GM21423 (cell line): ENCODE measurements around the gene KRT1.
"Not testable (repeated sequence)": the region's sequence is repeated elsewhere in the genome, so short reads cannot be mapped to it uniquely, and the experiment has no call there.

Experiments
- ATAC-seq: cut with Tn5 transposase; IDR thresholded peaks from one replicate; pipeline ENCODE4 v1.9.1; 2021; ENCODE audit warnings: mild to moderate bottlenecking, moderate library complexity; ENCODE audit not compliant: unreplicated experiment

KRT1 gene

GRCh38 chr12:52683575-52684300 lies 3.5 kb upstream of the KRT1 start:
- no peak for ATAC-seq

DNA sequence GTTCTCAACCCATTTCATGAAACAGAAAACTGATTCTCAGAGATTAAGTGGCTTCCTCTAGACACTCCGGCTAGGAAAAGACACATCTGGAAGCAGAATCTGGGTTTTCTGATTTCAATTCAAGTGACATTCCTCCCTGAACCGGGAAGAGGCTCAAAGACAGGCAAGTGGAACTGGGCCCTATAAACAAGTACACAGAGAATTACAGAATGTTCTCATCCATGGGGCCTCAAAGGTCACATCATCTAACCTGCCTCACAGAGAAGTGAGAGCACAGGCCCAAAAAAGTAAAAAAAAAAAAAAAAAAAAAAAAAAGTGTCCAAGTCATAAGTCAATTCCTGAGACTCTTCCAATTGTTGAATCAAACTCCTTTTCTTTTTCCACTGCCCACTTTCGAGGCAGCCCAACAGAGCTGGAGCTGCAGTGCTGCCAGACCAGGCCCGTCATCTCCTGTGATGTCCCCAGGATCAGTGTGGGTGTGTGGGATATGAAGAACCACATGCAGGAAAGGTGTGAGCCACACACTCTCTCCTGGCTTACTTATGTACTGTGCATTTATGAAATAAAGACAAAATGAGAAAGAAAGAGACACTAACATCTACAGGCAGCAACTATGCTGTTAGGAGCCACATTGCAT lies 2.8 kb upstream of the KRT1 start:
- no peak for ATAC-seq

GRCh38 chr12:52682381-52682660 lies 2.1 kb upstream of the KRT1 start:
- no peak for ATAC-seq

GRCh38 chr12:52681526-52682380 lies 1.5 kb upstream of the KRT1 start:
- ATAC-seq = no peak

DNA sequence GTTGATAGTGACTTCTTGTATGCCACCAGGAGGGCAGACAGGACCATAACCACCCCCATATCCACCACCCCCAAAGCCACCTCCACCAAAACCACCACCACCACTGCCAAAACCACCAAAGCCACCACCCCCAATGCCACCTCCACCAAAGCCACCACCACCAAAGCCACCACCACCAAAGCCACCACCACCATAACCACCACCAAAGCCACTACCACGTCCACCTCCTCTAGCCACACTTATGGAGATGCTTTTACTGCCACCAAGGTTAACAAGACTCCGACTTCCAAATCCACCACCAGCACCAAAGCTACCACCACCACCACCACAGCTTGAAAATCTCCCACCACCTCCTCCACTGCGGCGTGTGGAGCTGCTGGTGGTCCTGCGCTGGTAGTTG lies 332 bp downstream of the KRT1 start:
- ATAC-seq = no peak

- no peak for ATAC-seq
Measured at GRCh38 chr12:52677671-52678070, 2.5 kb downstream of the KRT1 start.

- ATAC-seq = no peak
Measured at GRCh38 chr12:52677126-52677525, 3.1 kb downstream of the KRT1 start.

- ATAC-seq = no peak
Measured at GRCh38 chr12:52676163-52676562, 4.0 kb downstream of the KRT1 start.

GRCh38 chr12:52675301-52675701 lies 4.9 kb downstream of the KRT1 start:
- ATAC-seq = no peak

DNA sequence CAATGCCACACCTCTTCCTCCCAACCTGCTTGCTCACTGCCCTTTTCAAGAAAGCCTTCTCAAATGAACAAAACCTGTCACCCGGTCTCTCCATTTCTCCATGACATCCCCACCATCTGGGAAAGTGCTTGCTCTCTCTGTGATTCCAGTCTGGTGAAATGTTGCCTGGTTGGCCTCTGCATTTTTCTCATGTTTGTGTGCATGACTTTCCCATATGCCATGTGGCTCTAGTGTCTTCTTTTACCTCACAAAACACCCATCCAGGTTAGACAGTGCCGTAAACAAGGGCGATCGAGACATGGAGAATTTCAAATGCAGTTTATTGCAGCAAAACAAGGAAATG lies 5.8 kb downstream of the KRT1 start:
- ATAC-seq = no peak

GRCh38 chr12:52673713-52674432 lies 6.3 kb downstream of the KRT1 start:
- ATAC-seq = no peak

DNA sequence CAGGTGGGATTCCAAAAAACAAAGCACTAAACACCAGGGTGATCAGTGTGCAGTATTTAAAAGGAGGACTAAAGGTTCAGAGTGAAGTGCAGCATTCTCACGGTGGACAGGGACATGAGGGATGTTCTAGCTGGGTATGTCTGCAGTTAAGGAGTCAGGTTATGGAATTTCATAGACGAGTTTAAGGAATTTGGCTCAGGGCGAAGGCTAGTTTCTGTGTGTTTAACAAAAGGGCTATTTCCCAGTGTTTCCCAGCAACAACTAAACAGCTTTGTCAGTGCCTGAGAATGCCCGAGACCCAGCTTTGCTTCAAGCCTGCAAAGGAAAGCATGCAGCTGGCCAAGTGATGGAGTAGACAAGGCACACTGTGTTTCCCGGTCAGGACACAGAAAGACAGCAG lies 7.0 kb downstream of the KRT1 start:
- ATAC-seq = no peak

DNA sequence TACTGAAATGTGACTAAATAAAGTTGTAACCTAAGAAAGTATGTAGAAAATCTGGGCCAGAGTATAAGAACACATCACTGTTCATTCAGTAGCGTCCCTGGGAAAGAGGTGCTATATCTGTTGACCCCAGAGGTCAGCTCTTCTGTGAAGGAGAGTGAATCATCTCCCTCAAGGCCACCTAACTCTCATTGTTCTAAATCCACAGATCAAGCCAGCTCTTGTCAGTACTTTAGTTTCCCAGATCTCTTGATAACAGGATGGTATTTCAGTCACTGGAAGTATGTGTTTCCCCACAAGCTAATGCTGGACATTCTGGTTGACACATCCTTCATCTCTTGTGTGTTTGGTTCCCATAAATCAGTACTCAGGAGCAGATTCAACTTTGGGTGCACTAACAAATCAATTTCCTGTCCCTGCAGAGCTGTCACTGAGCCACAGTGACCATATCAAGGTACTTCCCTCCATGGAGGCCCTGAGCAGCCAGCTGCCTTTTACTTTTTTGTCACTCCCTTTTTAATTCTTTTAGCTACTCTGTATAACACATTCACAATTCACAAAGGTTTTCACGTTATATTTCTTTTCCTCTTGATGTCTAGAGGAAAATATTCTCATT lies 7.8 kb downstream of the KRT1 start:
- no peak for ATAC-seq

- ATAC-seq = no peak
Measured at GRCh38 chr12:52670961-52671360, 9.2 kb downstream of the KRT1 start.

DNA sequence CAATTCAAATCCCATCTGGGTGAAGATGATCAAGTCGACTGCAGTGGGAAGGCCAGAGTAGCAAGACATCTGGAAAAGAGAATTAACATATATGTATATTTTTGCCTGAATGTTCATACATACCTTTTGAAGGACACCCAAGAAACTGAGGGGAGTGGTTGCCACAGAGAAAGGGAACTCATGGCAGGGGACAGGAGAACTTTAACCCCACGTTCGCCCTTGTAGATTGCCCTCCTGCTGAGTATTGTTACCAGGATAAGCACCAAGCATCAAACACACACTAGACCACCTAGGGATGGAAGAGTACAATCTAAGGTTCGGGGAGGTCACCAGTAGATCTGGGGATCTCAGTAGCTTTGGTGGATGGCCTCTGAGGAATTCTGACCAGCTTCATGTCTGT lies 9.7 kb downstream of the KRT1 start:
- no peak for ATAC-seq

GRCh38 chr12:52669941-52670340 lies 10.3 kb downstream of the KRT1 start:
- not testable (repeated sequence) for ATAC-seq

GRCh38 chr12:52669426-52669825 lies 10.8 kb downstream of the KRT1 start:
- ATAC-seq = no peak

- no peak for ATAC-seq
Measured at GRCh38 chr12:52667931-52668330, 12.3 kb downstream of the KRT1 start.

GRCh38 chr12:52667509-52667908 lies 12.7 kb downstream of the KRT1 start:
- no peak for ATAC-seq

DNA sequence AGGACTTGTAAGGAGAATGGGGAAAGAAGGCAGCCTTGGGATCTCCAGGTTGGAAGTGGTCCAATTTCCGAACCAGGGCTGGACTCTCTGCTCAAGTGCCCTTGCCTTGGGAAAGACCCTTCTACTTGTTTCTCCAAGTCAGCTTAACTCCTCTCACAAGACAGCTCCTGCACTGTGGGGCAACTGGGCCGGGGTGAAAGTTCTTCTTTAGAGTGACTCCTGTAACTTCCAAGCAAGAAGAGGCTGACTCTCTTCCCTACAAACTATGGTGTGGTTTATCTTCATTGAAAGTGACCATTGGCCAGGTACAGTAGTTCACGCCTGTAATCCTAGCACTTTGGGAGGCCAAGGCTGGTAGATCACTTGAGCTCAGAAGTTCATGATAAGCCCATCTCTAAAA lies 13.7 kb downstream of the KRT1 start:
- ATAC-seq = no peak

DNA sequence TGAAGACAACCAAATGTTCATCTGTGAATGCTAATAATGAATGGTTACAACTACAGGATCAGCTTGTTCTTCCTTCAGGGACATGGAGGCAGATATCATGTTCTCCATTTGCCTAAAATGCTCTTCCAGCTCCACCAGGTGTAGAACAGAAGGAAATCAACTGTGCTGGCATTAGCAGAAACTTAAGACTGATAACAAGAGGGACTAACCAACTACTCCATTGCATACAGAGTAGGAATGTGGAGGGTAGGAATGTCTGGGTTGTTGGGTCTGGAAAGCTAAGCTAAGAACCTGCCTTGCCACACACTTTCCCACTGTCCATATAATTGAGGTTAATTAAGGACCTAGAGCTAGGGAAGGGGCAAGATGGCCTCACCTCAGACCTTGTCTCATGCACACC lies 16.8 kb downstream of the KRT1 start:
- no peak for ATAC-seq
